Pericardium fibroblast (primary cell): Measurements from ENCODE around the gene PHC2. TPM values are rescaled to one million over a fixed set of nuclear protein-coding genes. Genes with fewer than 3 reads are reported as not detected.

ENCODE experiments used
- total RNA-seq: library from RNA; depleted of rRNA; stranded (reverse); fragments of >200 nt; gene quantifications from 2 replicates; pipeline ENCODE4 v1.2.3, GENCODE V29; 2015

The PHC2 gene
- 86.8 and 123 TPM in 2 replicates for total RNA-seq

GRCh38 chr1:33430692-33431593, at the start of gene PHC2:
Gene PHC2, minus strand, starts transcription at chr1:33431095. Its CDS starts 55,556 bp downstream, at chr1:33375539.

GRCh38 chr1:33472269-33472980, 41.5 kb upstream of the PHC2 start, which contains the start of gene ZSCAN20:
Gene ZSCAN20, plus strand, starts transcription at chr1:33472645. Its CDS starts 6,644 bp downstream, at chr1:33479289.

GRCh38 chr1:33320619-33321165, 110.2 kb downstream of the PHC2 start, which contains the start of gene A3GALT2:
Gene A3GALT2, minus strand, starts transcription at chr1:33321098. Its CDS starts 0 bp downstream, at chr1:33321098.

Other genes starting within 250 kb of the PHC2 start
- 4.0 and 5.0 TPM in 2 replicates for gene TRIM62, start 249.1 kb downstream of the PHC2 start, total RNA-seq
- 21.5 and 27.0 TPM in 2 replicates for gene ZNF362, start 174.6 kb downstream of the PHC2 start, total RNA-seq
- gene A3GALT2, start 110.0 kb downstream of the PHC2 start, total RNA-seq: not detected in 2 replicates
- 4.2 and 6.0 TPM in 2 replicates for gene ZSCAN20, start 41.5 kb upstream of the PHC2 start, total RNA-seq